Fibroblast of gingiva (primary cell): Measurements from ENCODE around the gene CASQ2.
A peak's percentile ranks its signal among the peaks of the same experiment; 100 is the strongest.
"Not testable (repeated sequence)": the region's sequence is repeated elsewhere in the genome, so short reads cannot be mapped to it uniquely, and the experiment has no call there.

Experiments
- DNase-seq: peaks from one replicate; pipeline ENCODE4 v3.0.0-alpha.2; 2011; ENCODE audit warnings: low read depth

CASQ2 gene

GRCh38 chr1:115781343-115781742, 12.8 kb upstream of the CASQ2 start:
- peak; percentile 46 for DNase-seq

- not testable (repeated sequence) for DNase-seq
These were observed 12.1 kb upstream of the CASQ2 start for GRCh38 chr1:115780655-115781054.

GRCh38 chr1:115779075-115779474, 10.6 kb upstream of the CASQ2 start:
- DNase-seq = not testable (repeated sequence)

- peak; percentile 75 for DNase-seq
These were observed 3.4 kb upstream of the CASQ2 start for GRCh38 chr1:115771847-115772457.

- DNase-seq = no peak
These were observed 2.8 kb upstream of the CASQ2 start for GRCh38 chr1:115771094-115771846.

- DNase-seq = no peak
These were observed 1.1 kb downstream of the CASQ2 start for GRCh38 chr1:115767403-115767802.

- DNase-seq = no peak
These were observed 3.4 kb downstream of the CASQ2 start for GRCh38 chr1:115765091-115765490.

GRCh38 chr1:115764541-115764940, 4.0 kb downstream of the CASQ2 start:
- no peak for DNase-seq

GRCh38 chr1:115762779-115763178, 5.7 kb downstream of the CASQ2 start:
- no peak for DNase-seq

GRCh38 chr1:115761601-115762302, 6.8 kb downstream of the CASQ2 start:
- no peak for DNase-seq

GRCh38 chr1:115757856-115758255, 10.7 kb downstream of the CASQ2 start:
- peak; percentile 64 for DNase-seq

- no peak for DNase-seq
These were observed 11.2 kb downstream of the CASQ2 start for GRCh38 chr1:115757326-115757725.

GRCh38 chr1:115755456-115756370, 12.8 kb downstream of the CASQ2 start:
- no peak for DNase-seq

GRCh38 chr1:115753830-115754229, 14.7 kb downstream of the CASQ2 start:
- DNase-seq = no peak

GRCh38 chr1:115753361-115753760, 15.2 kb downstream of the CASQ2 start:
- DNase-seq = no peak

- peak; percentile 22 for DNase-seq
These were observed 19.9 kb downstream of the CASQ2 start for GRCh38 chr1:115748401-115749150.

- DNase-seq = no peak
These were observed 22.4 kb downstream of the CASQ2 start for GRCh38 chr1:115746021-115746690.

GRCh38 chr1:115744646-115745275, 23.8 kb downstream of the CASQ2 start:
- DNase-seq = no peak

- DNase-seq = no peak
These were observed 27.7 kb downstream of the CASQ2 start for GRCh38 chr1:115740811-115741210.

- no peak for DNase-seq
These were observed 36.2 kb downstream of the CASQ2 start for GRCh38 chr1:115732316-115732715.
